ENCODE data around the gene ALG5.

GRCh38 chr13:37039896-37040295 lies 40.8 kb upstream of the ALG5 start:
- TF ChIP-seq CTCF (IDR thresholded peaks at IDR 0.05) = no peak
- TF ChIP-seq POLR2AphosphoS5 (IDR thresholded peaks at IDR 0.05) = no peak

All from transverse colon (tissue), 4 donors.